HK-2 (cell line): ENCODE measurements around the gene PPTC7.
A peak's percentile ranks its signal among the peaks of the same experiment; 100 is the strongest.
"Not testable (repeated sequence)": the region's sequence is repeated elsewhere in the genome, so short reads cannot be mapped to it uniquely, and the experiment has no call there.

ENCODE experiments used
- DNase-seq: peaks from one replicate; pipeline ENCODE4 v3.0.0-alpha.2; 2018; ENCODE audit not compliant: unreplicated experiment

The PPTC7 gene

GRCh38 chr12:110583137-110584059 lies at the start of gene PPTC7:
PPTC7 (minus strand) TSS chr12:110583318; CDS start chr12:110583031, 287 bp downstream.
- DNase-seq: peak; percentile 94

DNA sequence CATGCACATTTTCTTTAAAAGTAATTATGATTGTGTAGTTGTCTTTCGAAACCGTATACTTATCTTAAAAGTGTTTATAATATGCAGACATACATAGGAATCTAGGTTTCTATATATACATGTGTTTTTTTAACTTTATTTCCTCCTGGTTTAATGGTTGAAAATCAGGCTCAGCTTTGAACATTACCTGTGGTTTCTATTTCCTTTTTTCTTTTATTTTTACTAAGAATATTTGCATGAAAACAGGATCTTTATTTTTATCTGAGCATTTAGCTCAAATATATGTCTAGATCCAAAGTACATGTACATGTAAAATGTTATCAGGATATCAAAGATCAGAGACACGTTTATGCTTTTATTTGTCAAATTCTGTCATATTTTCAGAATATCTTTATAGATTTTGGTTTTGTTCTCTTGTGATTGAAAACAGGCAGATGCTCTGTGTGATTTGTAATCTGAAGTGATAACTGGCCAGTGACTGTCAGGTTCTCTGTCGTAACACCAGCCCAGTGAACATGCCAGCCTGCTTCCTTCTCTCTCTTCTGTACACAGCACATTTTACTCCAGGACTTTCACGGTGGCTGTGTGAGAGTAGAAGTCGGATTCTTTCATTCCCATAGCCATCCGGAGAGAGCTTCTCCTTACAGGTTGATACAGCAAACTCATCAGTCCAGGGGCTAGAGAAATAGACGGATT lies 44.5 kb upstream of the PPTC7 start:
- no peak for DNase-seq

DNA sequence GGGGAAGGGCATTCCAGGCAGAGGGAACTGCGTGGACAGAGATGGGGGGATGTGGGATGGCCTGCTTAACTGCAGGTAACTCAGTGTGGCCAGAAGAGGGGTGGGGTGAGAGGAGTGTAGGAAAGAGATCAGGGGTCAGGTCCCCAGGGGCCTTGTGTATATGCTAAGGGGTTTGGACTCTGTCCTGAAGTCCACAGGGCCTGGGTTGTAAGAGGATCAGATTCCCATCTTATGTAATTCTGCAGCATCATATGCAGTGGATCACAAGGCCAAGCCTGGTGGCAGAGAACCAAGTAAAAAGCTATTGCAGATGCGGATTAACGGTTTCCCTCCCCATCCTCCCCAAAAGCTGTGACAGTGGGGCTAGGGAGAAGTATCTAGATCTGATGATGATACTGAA lies 39.5 kb upstream of the PPTC7 start:
- DNase-seq: no peak

GRCh38 chr12:110619534-110619953 lies 36.4 kb upstream of the PPTC7 start:
- no peak for DNase-seq

GRCh38 chr12:110616471-110617115 lies 33.5 kb upstream of the PPTC7 start:
- DNase-seq: no peak

GRCh38 chr12:110615171-110615570 lies 32.1 kb upstream of the PPTC7 start:
- no peak for DNase-seq

GRCh38 chr12:110613771-110614684 lies 30.9 kb upstream of the PPTC7 start, which contains the start of gene TCTN1:
TCTN1 (plus strand) TSS chr12:110614129; CDS start chr12:110614183, 54 bp downstream.
- DNase-seq: peak; percentile 96

- no peak for DNase-seq
Measured at GRCh38 chr12:110613071-110613770, 30.1 kb upstream of the PPTC7 start.

GRCh38 chr12:110606253-110606611 lies 23.1 kb upstream of the PPTC7 start:
- DNase-seq: no peak

DNA sequence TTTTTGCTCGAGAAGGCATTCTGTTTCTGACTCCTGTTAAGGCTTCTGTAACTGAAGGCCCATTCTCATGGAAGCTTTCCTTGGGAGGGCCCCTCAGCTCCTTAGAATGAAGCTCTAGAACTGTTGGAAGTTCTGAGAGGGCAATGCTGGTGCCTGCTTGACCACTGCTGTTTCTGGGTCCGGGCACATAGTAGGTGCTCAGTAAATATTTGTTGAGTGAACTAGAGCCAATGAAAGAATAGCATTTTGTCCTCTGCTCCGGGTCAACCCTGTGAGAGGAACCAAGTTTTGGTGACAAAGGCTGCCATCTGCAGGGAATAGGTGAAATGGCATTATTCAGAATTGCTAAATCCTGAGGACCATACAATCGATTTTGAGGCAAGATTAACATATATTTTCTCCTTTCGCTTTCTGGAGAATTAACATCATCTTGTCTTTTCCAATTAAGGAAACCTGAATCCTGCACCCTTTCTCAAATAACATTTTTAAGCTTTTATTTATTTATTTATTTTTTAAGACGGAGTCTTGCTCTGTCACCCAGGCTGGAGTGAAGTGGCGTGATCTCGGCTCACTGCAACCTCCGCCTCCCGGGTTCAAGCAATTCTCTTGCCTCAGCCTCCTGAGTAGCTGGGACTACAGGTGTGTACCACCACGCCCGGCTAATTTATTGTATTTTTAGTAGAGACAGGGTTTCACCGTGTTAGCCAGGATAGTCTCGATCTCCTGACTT lies 19.1 kb upstream of the PPTC7 start:
- not testable (repeated sequence) for DNase-seq

DNA sequence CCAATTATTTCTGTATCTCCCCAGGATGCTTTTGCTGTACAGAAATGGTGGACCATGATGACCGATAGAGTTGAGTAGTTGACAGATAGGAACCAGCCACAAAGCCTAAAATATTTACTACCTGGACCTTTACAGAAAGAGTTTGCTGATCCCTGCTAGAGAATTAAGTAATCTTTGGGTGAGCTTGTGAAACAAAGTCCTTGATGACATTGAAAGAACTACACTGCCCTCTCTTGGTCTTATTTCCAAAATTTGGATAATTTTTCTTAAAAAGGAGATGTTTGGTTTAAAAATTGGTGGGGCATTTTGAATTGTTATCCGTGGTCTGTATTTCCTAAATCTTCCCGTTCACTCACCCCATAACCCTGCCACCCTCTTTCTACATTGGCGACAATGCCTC lies 17.1 kb upstream of the PPTC7 start:
- DNase-seq: no peak

- DNase-seq: no peak
Measured at GRCh38 chr12:110599334-110599733, 16.2 kb upstream of the PPTC7 start.

- DNase-seq: no peak
Measured at GRCh38 chr12:110597885-110598284, 14.8 kb upstream of the PPTC7 start.

GRCh38 chr12:110592919-110593318 lies 9.8 kb upstream of the PPTC7 start:
- not testable (repeated sequence) for DNase-seq

DNA sequence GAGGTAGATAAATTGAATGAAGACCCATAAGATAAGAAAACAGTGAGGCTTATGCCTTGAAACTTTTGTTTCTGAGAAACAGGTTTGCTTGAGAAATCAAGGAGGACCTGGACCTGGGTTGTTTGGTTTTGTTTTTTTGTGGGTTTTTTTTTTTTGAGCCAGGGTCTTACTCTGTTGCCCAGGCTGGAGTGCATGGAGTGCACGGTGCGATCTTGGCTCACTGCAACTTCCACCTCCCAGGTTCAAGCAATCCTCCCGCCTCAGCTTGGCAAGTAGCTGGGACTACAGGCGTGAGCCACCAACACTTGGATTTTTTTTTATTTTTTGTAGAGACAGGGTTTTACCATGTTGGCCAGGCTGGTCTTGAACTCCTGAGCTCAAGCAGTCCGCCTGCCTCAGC lies 9.0 kb upstream of the PPTC7 start:
- DNase-seq: no peak

- DNase-seq: no peak
Measured at GRCh38 chr12:110591451-110592051, 8.4 kb upstream of the PPTC7 start.

- no peak for DNase-seq
Measured at GRCh38 chr12:110590806-110591326, 7.7 kb upstream of the PPTC7 start.

- no peak for DNase-seq
Measured at GRCh38 chr12:110590059-110590458, 6.9 kb upstream of the PPTC7 start.

GRCh38 chr12:110587102-110587501 lies 4.0 kb upstream of the PPTC7 start:
- not testable (repeated sequence) for DNase-seq
